HepG2 (cell line): ENCODE data around the gene RCOR1. TPM values are rescaled to one million over a fixed set of nuclear protein-coding genes. Genes with fewer than 3 reads are reported as not detected.
A peak's percentile ranks its signal among the peaks of the same experiment; 100 is the strongest.

Experiments used
- ATAC-seq: fragments of 200-7000 bp; cut with Tn5 transposase; 3 replicates; pipeline ENCODE4 v1.9.1; 2020; ENCODE audit warnings: mild to moderate bottlenecking, moderate library complexity
- BruUV-seq: library from RNA; stranded (reverse); fragments of 400-500 nt; replicated peaks from 2 replicates; lab custom pipeline; 2021; lab: Mats Ljungman, UMichigan
- CTCF ChIA-PET: fragments of 300-600 bp; formaldehyde crosslinking; extraction: SDS; loops from one replicate; lab custom pipeline; 2021; ENCODE audit warnings: low total read pairs, inconsistent platforms, low intra/inter-chr PET ratio; lab: Yijun Ruan, JAX
- POLR2A ChIA-PET: fragments of 350-600 bp; sonication (Branson Sonifier 250); formaldehyde crosslinking; loops from one replicate; lab custom pipeline; 2020; ENCODE audit warnings: antibody characterized with exemption, inconsistent platforms; lab: Yijun Ruan, JAX
- DNase-seq: peaks from one replicate; pipeline ENCODE4 v3.0.0-alpha.2; 2015; ENCODE audit warnings: low spot score
- FAIRE-seq: peaks from 3 replicates; lab custom pipeline; 2011; peaks lifted over from hg19 to GRCh38; lab: Jason Lieb, UNC
- H2AFZ ChIP-seq: one replicate; pipeline ENCODE4 v1.6.1; 2011; ENCODE audit warnings: low read length, inconsistent platforms
- H3K27ac ChIP-seq: fragments of 300-600 bp; 3 replicates; pipeline ENCODE4 v1.8.0; 2011; ENCODE audit warnings: mixed run types, mild to moderate bottlenecking, mixed read lengths, low read length, inconsistent platforms; ENCODE audit not compliant: insufficient read depth; ENCODE audit errors: extremely low read length
- H3K27me3 ChIP-seq, 2 experiments: fragments of 200-600 bp in 1 of 2; 2 replicates in 1 of 2; 3 replicates in 1 of 2; pipeline versions ENCODE4 v1.6.0 to v1.8.0; 2011; ENCODE audit warnings: low read length in 2 of 2, mild to moderate bottlenecking in 2 of 2, moderate library complexity in 2 of 2, inconsistent platforms in 1 of 2; ENCODE audit not compliant: insufficient read depth in 2 of 2, control insufficient read depth in 1 of 2
- H3K36me3 ChIP-seq, 2 experiments: fragments of 200-600 bp in 1 of 2; replicated peaks in 1 of 2; 2 replicates in 1 of 2; 3 replicates in 1 of 2; pipeline versions ENCODE4 v1.5.1 to v1.8.0; 2011; ENCODE audit warnings: low read length in 2 of 2, inconsistent platforms in 1 of 2; ENCODE audit not compliant: insufficient read depth in 2 of 2, control insufficient read depth in 1 of 2
- H3K4me1 ChIP-seq: 2 replicates; pipeline ENCODE4 v1.5.1; 2012; ENCODE audit warnings: low read length, inconsistent platforms; ENCODE audit not compliant: insufficient read depth
- H3K4me2 ChIP-seq: 2 replicates; pipeline ENCODE4 v1.6.0; 2011; ENCODE audit warnings: low read depth, low read length, inconsistent platforms
- H3K4me3 ChIP-seq, 3 experiments: fragments of 200-600 bp in 1 of 3; sonication (generic), shearing (Covaris generic) in 1 of 3; replicated peaks in 1 of 3; 2 replicates each; pipeline ENCODE4 v1.5.1; 2011 to 2016; ENCODE audit warnings: low read length in 3 of 3, inconsistent platforms in 2 of 3, low read depth in 2 of 3, mild to moderate bottlenecking in 2 of 3, control low read depth in 1 of 3, mixed read lengths in 1 of 3; ENCODE audit not compliant: insufficient read depth in 1 of 3
- H3K79me2 ChIP-seq: one replicate; pipeline ENCODE4 v1.6.1; 2011; ENCODE audit warnings: low read length, inconsistent platforms; ENCODE audit not compliant: insufficient read depth
- H3K9ac ChIP-seq: 2 replicates; pipeline ENCODE4 v1.6.0; 2011; ENCODE audit warnings: mild to moderate bottlenecking, low read depth, low read length, inconsistent platforms; ENCODE audit not compliant: insufficient read depth
- H3K9me3 ChIP-seq: 2 replicates; pipeline ENCODE4 v1.5.1; 2012; ENCODE audit warnings: mild to moderate bottlenecking, low read length
- H4K20me1 ChIP-seq: 2 replicates; pipeline ENCODE4 v1.6.0; 2011; ENCODE audit warnings: inconsistent platforms, mild to moderate bottlenecking, low read length, moderate library complexity; ENCODE audit not compliant: insufficient read depth
- ARID3A ChIP-seq: IDR thresholded peaks from 2 replicates; pipeline ENCODE4 v1.6.1; 2012; ENCODE audit warnings: low read depth, low read length, improper control_type of control experiment
- HMGXB4 ChIP-seq, 2 experiments: sonication (generic) in 1 of 2; formaldehyde crosslinking in 1 of 2; IDR thresholded peaks; 2 replicates each; pipeline versions ENCODE4 v1.4.0 to v1.6.1; 2018 to 2020; ENCODE audit warnings: missing genetic modification reagents in 2 of 2, borderline replicate concordance in 1 of 2, low read depth in 1 of 2, mild to moderate bottlenecking in 1 of 2, missing biosample characterization in 1 of 2
- MED1 ChIP-seq: sonication (generic); formaldehyde crosslinking; IDR thresholded peaks from 2 replicates; pipeline ENCODE4 v1.4.0; 2020; ENCODE audit warnings: missing genetic modification reagents
- SAP130 ChIP-seq: IDR thresholded peaks from 2 replicates; pipeline ENCODE4 v1.6.1; 2016; ENCODE audit warnings: low read depth
- SP140L ChIP-seq: sonication (generic); formaldehyde crosslinking; IDR thresholded peaks from 2 replicates; pipeline ENCODE4 v1.4.0; 2020; ENCODE audit warnings: missing genetic modification reagents, borderline replicate concordance
- THAP11 ChIP-seq: IDR thresholded peaks from 2 replicates; pipeline ENCODE4 v1.6.1; 2016; ENCODE audit warnings: missing biosample characterization, missing genetic modification reagents
- U2AF2 ChIP-seq: fragments of 200-400 bp; formaldehyde crosslinking; IDR thresholded peaks from 2 replicates; pipeline ENCODE4 v1.6.1; 2017; ENCODE audit warnings: low read depth, mild to moderate bottlenecking, low read length
- XRCC5 ChIP-seq: fragments of 200-400 bp; formaldehyde crosslinking; optimal IDR thresholded peaks from 2 replicates; pipeline ENCODE3; 2017; ENCODE audit warnings: mild to moderate bottlenecking, low read length
- ZBTB33 ChIP-seq: sonication (generic); formaldehyde crosslinking; IDR thresholded peaks from 2 replicates; pipeline ENCODE4 v1.4.0; 2020; ENCODE audit warnings: missing genetic modification reagents
- ZKSCAN1 ChIP-seq: fragments of 150-350 bp; IDR thresholded peaks from 2 replicates; pipeline ENCODE4 v1.6.1; 2014; ENCODE audit warnings: low read length
- ZNF292 ChIP-seq: sonication (generic); formaldehyde crosslinking; IDR thresholded peaks from 2 replicates; pipeline ENCODE4 v1.8.1; 2022; ENCODE audit warnings: mild to moderate bottlenecking, low read depth, missing genetic modification reagents, borderline replicate concordance
- ZNF446 ChIP-seq: sonication (generic); formaldehyde crosslinking; IDR thresholded peaks from 2 replicates; pipeline ENCODE4 v1.5.0; 2020; ENCODE audit warnings: mild to moderate bottlenecking, missing genetic modification reagents
- ZNF513 ChIP-seq: sonication (generic); formaldehyde crosslinking; conservative IDR thresholded peaks from 2 replicates; pipeline ENCODE4 v1.5.0; 2020; ENCODE audit warnings: missing genetic modification reagents
- WGBS: methylation state at CpG from one replicate; pipeline ENCODE4 v1.1.6; 2017; ENCODE audit warnings: low lambda C conversion rate; 5-methylcytosine and 5-hydroxymethylcytosine counted together
- in situ Hi-C: cut with HindIII; loops from 2 replicates; pipeline ENCODE4 v1.10.0; 2017; ENCODE audit warnings: low pct_unique_long_range_greater_than_20kb; ENCODE audit not compliant: extremely low pct_ligation_motif_present
- intact Hi-C: fragments of 100-400 bp; cut with micrococcal nuclease; formaldehyde crosslinking; loops from one replicate; pipeline ENCODE4 v1.10.0; 2022; ENCODE audit not compliant: unreplicated experiment
- polyA plus RNA-seq, 8 experiments: library from polyadenylated mRNA; depleted of rRNA in 3 of 8; stranded (reverse) in 7 of 8; unstranded in 1 of 8; fragments of >200 nt; fragmentation: Illumina TruSeq in 4 of 8; extraction: Trizol in 4 of 8; gene quantifications; 2 replicates each; pipeline versions ENCODE4 v1.2.1 to v1.2.3, GENCODE V29; 2011 to 2016; ENCODE audit warnings: low read depth in 4 of 8, missing spikeins in 1 of 8, mixed read lengths in 1 of 8; ENCODE audit not compliant: insufficient read depth in 1 of 8
- total RNA-seq, 5 experiments: library from RNA; depleted of rRNA; stranded (reverse); fragments of >200 nt; fragmentation: Illumina TruSeq; extraction: Trizol; gene quantifications; 2 replicates each; pipeline ENCODE4 v1.2.3, GENCODE V29; 2016; ENCODE audit warnings: low read depth in 1 of 5

Gene RCOR1
- total and polyA plus RNA-seq, 2 of the 13 experiments (the other 11 are each of a cell fraction or from before 2014, with no cell fraction given), result 10.2 to 11.1 TPM

- ChIA-PET CTCF (interaction anchor here (1.2 to 3.0 kb wide), 2 partner anchors 70 to 89 kb away, joined by 3 to 9 read pairs; no protein-coding TSS in a partner anchor), POLR2A (interaction anchor here (0.5 to 5.3 kb wide), 10 partner anchors 9 to 100 kb away, joined by 3 to 58 read pairs (median 6); no protein-coding TSS in a partner anchor)
- peak overlapping the region; percentile 88; the same call in 1 of the 2 replicates for H3K9ac ChIP-seq
- no TSS peak for BruUV-seq
- ATAC-seq, result peak; percentile 13; the same call in 1 of the 3 replicates
- H3K79me2 ChIP-seq, result peaks cover 57% of the 10 kb centered on the region
- peak; percentile 70 for FAIRE-seq
- intact Hi-C loops, result loop anchor here (1.0 to 5.0 kb wide), 4 partner anchors 70 to 272 kb away; partner anchors contain the start of genes CINP and TECPR2
- peak overlapping the region; percentile 94 to 97 (median 94); a peak in 5 of 6 replicates for H3K4me3 ChIP-seq
- no peaks in the 10 kb centered on the region; a peak in 1 of 5 replicates for H3K36me3 ChIP-seq
- no peak overlapping the region for H2AFZ ChIP-seq
- in situ Hi-C loops, result loop anchor here (5.0 kb wide), 1 partner anchor 52 kb away; no protein-coding TSS in a partner anchor
- WGBS, result 1% methylated on average over 7 of the region's 7 CpGs
- no peaks in the 10 kb centered on the region; a peak in 1 of 5 replicates for H3K27me3 ChIP-seq
- H3K4me2 ChIP-seq, result peak overlapping the region; percentile 77
- peak; percentile 70 for DNase-seq
- H3K27ac ChIP-seq, result no peak overlapping the region
- H4K20me1 ChIP-seq, result peaks cover 16% of the 10 kb centered on the region; the same call in 1 of the 2 replicates
- peaks cover 39% of the 10 kb centered on the region for H3K4me1 ChIP-seq
- no peaks in the 10 kb centered on the region for H3K9me3 ChIP-seq
- no peak for TF ChIP-seq ZNF446 (CRISPR knock-in tag)
- TF ChIP-seq ZBTB33 (CRISPR knock-in tag), result no peak
- 0 out of 2 replicates have a peak, but pooled peaks have one; percentile 16 for TF ChIP-seq MED1 (CRISPR knock-in tag)
- TF ChIP-seq ZNF513 (CRISPR knock-in tag), result no peak
- TF ChIP-seq SP140L (CRISPR knock-in tag), result 0 out of 2 replicates have a peak, but pooled peaks have one; percentile 22
- peak; percentile 53 to 62; a peak in 2 of 4 replicates for TF ChIP-seq HMGXB4 (CRISPR knock-in tag; IDR thresholded peaks at IDR 0.05; ENCODE audit: borderline replicate concordance in 1 of 2, low read depth in 1 of 2)
- TF ChIP-seq SAP130 (CRISPR knock-in tag), result peak; percentile 68
- peak; percentile 37 for TF ChIP-seq XRCC5
- no peak for TF ChIP-seq ZKSCAN1
- TF ChIP-seq ARID3A, result 0 out of 2 replicates have a peak, but pooled peaks have one; percentile 33
- no peak for TF ChIP-seq THAP11 (CRISPR knock-in tag)
- no peak for TF ChIP-seq U2AF2
- TF ChIP-seq ZNF292 (CRISPR knock-in tag), result no peak
Measured at GRCh38 chr14:102594514-102595175, 2.2 kb downstream of the RCOR1 start.
